GDM1 (cell line): ENCODE measurements around the gene ZBTB20.

Experiments used
- DNase-seq: peaks from one replicate; lab custom pipeline; 2025; lab: John Stamatoyannopoulos, UW

Gene ZBTB20

GRCh38 chr3:114374433-114374990 lies 772.6 kb downstream of the ZBTB20 start:
- DNase-seq, result no peak

GRCh38 chr3:114370537-114371174 lies 776.4 kb downstream of the ZBTB20 start:
- DNase-seq, result no peak

GRCh38 chr3:114365909-114366308 lies 781.2 kb downstream of the ZBTB20 start:
- DNase-seq, result no peak

DNA sequence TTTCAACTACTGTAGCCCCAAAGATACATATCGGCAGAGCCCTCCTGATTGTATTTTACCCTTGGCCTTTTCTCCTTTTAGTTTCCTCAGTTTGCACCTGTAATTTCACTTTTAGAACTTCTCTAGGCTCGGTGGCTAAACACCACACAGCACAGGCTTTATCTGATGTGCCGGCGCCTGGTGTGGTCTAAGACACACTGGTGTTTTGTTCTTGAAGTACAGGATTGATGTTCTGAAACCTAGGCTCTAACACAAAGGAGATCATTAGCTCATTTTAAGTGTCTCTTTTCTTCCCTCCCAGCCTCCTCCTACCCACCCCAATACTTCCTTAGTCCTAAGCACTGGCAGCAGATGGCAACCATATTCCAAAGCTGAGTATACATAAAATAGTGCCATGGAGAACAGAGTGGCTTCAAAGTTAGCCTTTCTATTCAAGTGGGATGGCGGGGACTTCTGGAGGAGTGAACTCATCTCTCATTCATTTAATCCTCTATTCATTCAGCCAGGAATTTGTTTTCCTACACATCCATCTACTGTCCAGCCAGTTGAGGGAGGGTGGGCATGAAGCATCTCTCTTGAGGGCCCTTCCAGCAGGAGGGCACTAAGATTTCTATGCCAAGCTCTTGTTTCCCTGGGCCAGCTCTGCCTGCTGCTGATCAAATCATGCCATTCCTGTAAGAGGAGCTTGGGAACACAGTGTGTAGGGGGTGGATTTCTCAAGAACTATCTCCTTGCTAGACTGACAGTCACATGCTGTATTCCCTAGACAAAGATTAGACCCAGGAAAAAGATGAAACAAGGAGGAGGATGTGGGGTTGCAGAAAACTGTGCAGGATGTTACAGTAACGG lies 782.1 kb downstream of the ZBTB20 start:
- DNase-seq, result no peak

DNA sequence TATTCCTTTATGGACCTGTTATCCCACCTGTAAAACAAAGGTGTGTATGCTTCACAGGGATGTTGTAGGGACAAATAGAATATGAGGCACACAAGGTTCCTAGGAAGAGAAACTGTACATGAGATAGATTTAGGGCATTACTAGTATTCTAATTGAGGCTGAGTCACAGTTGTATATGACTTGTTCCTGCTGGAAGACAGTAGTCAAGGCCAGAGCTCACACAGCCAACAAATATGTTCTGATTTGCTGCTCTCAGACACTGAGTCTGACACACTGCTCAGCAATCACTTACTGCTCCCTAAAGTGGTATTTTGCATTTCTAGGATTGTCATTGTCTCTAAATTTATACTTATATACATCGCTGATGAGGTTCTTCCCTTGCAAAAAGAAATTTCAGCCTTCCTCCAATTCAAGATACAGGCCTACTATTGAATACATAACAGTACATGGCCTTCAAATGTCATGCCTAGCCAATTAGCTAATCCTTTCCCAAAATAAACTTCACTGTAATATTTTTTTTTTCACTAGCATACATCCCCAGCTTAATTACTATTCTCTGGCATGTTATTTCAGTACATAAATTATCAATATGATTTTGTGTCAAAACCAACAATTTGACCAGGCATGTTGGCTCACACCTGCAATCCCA lies 783.4 kb downstream of the ZBTB20 start:
- no peak for DNase-seq

DNA sequence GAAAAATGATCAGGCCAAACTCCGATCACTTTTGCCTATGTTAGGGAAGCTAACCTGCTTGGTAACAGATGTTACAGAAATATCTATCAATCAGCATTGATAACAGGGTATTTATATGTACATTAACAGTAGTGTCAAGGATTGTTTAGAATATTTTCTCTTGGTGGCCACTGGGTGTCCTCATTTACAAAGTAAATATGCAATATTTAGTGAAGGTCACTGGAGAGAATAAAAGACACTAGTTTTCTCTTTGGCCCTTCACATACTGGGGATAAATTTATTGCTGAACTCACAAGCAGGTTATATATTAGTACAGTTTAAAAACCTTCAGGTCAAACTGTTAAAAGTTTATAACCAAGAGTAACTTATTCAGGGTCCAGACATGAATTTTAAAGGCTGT lies 784.3 kb downstream of the ZBTB20 start:
- no peak for DNase-seq

DNA sequence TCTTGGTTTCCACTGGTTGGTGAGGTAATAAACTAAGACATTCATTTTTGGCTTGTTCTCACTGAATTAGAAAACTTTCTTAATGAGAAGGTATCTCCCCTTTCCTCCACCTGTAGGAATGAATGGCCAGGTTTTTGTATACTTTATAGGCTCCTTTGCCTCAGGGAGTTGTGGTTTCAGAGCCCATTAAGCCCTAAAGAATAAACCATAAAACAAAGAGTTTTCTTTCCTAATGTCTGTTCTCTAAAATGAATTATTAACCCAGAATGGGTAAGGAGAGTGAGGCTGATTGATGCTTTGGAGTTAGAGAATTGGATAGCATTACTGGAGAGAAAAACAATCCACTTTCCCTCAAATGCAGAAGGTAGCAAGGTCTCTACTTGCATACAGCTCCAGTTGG lies 785.7 kb downstream of the ZBTB20 start:
- DNase-seq, result no peak

- no peak for DNase-seq
Measured at GRCh38 chr3:114356525-114356924, 790.6 kb downstream of the ZBTB20 start.

DNA sequence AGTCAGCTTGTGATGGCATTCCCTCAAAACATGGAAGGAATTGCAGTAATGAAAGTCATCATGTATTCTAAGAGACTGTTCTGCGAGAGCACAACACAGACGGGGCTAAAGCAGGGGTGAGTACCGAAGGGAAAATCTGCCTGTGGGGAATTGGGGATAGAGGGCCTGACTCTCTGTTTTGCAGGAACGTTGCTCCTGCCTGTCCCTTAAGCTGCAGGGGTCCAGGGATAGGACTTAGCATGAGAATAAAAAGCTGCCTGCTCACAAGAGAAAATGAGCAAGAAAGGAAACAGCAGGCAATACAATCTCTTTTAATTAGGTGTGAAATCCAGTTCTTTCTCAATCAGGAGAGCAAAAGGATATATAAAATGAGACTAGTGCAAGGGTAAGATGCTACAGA lies 791.0 kb downstream of the ZBTB20 start:
- no peak for DNase-seq

DNA sequence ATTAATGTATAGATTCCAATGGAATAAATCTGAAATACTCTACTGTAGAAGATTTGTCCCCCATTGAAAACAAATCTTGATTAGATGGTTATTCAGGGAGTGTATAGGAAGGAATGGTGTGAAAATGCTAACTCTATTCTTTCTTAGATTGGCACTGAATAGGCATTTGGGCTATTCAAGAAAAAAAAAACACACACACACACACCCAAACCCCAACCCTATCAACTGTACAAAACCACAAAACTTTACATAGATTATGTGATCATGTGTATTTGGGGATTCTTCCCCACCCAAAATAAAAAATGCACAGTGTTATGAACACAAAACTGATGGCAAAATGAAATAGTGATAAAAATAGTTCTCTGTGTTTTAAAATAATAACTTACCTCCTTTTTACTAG lies 791.4 kb downstream of the ZBTB20 start:
- no peak for DNase-seq

DNA sequence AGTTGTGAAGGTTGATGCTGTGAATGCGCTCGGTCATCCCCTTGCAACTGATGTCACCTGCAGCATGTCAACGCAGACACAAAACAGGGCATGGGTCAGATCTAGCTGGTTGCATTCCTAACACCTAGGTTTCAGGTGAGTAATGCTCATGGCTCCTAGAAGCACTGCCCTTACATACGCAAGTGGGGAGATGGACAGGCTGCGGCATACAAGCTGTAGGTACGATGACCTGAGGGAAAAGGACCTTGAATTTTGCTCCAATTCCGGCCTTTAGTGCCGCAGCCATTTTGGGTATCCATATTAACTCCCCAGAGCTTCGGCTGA lies 795.3 kb downstream of the ZBTB20 start:
- DNase-seq, result no peak

GRCh38 chr3:114351123-114351821 lies 795.8 kb downstream of the ZBTB20 start:
- DNase-seq, result no peak

- DNase-seq, result no peak
Measured at GRCh38 chr3:114350690-114351089, 796.4 kb downstream of the ZBTB20 start.

DNA sequence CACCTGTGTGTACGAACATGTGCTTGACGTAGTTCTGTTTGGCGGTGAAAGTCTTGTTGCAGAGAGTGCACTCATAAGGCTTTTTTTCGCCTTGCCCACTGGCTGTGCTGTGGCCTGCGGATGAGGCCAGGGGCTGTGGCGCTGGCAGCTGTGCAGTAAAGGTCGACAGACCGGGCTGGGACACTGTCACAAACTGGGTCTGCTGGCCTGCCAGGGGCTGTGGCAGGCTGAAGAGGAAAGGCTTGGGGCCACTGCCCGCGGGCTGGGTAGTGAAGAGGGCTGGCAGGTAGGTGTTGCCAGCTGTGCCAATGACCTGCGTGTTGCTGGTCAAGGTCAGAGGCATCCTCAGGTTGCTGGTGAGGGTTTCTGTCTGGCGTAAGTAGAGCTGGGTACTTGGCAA lies 796.8 kb downstream of the ZBTB20 start:
- no peak for DNase-seq

DNA sequence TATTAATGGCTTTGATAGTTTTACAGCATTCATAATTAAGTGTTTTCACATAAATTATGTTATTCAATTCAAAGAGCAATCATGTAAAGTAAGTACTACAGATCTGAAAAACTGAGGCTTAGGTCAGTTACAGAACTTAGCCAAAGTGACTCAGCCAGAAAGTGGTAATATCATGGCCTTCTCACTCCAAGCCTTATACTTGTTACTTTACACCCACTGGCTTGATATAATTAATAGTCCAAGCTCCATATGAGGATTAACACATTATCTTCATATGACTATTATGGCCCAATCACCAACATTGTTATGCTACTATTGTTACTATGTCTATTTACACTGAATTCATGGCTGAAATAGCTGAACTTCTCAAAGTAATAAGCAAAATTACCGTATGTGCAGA lies 802.6 kb downstream of the ZBTB20 start:
- no peak for DNase-seq

- no peak for DNase-seq
Measured at GRCh38 chr3:114338651-114339357, 808.3 kb downstream of the ZBTB20 start.

DNA sequence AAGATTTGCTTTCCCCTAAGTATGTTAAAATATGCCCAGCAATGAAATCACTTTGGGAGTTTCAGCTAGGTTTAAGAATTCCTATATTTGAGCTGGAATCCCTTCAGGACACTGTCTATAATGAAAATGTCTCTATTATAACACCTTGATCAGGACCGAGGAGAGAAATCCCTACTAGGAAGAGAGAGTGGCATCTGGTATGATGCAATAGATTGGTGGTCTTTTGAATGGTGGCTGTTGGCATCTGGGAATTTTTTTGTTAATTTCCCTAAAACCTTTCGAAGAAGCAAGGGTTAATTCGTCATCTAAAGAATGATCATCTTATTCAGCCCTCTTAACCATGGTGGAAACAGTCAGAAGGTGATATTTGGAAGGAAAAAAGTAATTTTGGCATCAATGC lies 810.2 kb downstream of the ZBTB20 start:
- DNase-seq, result no peak

DNA sequence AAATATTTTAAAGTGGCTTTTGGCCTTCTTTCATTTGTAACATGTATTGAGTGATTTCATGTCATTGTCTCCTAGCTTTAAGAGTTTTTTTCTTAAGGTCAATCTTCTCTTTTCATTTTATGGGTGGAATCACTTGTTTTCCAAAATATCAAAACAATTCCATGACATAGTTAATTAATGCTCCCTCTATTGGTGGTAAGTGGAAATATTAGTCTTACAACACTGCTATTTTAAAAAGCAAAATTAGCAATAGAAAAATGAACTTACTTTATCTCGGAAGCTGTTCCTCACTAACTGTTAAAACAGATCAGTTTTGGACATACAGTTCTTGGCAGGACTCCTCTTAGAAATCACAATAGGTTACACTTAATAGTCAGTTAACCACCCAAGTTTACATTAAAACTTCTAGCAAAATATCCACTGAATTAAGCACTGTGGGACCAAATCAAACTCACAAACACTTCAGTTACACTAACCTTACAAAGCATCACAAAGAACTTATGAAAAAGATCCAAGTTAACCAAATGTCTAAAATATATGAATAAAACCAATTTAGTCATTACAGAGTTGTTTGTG lies 810.9 kb downstream of the ZBTB20 start:
- DNase-seq, result no peak

DNA sequence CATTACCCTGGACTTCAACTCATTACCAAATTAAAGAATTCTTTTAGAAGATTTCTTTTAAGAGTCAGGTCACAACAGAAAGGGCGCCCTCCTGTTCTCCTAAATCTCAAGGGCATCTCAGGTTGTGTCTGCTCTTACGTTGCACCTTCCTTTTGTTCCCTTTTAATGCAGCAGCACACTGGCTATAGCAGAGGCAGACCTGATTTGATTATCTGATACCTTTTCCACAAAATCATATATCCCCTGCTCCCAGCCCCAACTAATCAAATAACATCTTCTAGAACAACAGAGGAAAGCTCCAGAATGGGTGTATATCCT lies 813.2 kb downstream of the ZBTB20 start:
- no peak for DNase-seq

DNA sequence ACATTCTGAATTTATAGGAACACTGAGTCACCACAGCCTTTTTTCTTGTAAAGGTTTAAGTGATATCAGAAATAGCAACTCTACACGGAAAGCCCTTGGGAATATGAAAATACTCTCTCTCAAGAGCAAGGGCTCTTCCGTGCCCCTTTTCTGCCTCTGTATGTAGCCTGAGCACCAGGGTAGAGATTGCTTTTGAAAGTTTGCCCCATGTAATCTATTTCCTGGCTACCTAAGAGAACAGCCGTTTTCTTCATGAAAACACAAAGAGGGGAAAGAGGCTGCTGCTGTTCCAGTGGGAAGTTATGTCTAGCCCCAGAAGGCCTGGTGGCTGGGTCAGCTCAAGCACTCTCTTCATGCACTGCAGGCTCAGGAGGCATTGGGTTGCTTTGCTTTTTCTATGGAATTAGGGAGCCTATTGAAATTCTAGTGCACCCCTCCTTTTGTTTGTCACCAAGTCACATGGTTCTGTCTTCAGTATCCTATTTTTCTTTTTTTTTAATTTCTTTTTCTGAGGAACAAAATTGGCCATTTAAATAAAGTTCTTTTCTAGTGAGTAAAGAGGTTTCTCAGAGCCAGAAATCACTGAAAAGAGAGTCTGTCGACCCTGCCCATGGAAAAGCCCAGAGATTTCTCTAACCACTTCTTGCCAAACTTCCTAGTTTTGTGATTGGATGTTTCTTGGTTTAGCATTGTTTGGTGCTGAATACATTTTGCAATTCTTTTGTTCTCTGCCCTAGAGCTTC lies 813.7 kb downstream of the ZBTB20 start:
- no peak for DNase-seq
